ENCODE measurements around the gene ACOT9.
"Not testable (repeated sequence)": the region's sequence is repeated elsewhere in the genome, so short reads cannot be mapped to it uniquely, and the experiment has no call there.

The ACOT9 gene

DNA sequence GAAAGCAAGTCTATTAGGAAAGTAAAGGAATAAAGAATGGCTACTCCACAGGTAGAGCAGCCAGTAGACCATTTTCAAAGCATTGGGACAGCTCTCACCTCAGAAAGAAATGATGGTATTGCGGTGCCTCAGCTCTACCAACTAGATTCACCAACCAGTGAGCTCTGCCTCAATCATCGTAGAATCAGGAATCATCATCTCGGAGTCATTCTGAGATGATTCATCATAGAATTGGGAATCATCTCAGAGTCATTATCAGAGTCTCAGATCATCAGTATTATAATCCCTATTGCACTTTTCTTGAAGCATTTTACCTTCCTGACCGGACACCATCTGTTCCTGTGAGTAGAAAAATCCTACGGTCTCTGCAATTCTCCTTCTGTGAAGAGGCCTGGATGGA is 22.4 kb upstream of the ACOT9 start:
- DNase-seq: no peak

DNA sequence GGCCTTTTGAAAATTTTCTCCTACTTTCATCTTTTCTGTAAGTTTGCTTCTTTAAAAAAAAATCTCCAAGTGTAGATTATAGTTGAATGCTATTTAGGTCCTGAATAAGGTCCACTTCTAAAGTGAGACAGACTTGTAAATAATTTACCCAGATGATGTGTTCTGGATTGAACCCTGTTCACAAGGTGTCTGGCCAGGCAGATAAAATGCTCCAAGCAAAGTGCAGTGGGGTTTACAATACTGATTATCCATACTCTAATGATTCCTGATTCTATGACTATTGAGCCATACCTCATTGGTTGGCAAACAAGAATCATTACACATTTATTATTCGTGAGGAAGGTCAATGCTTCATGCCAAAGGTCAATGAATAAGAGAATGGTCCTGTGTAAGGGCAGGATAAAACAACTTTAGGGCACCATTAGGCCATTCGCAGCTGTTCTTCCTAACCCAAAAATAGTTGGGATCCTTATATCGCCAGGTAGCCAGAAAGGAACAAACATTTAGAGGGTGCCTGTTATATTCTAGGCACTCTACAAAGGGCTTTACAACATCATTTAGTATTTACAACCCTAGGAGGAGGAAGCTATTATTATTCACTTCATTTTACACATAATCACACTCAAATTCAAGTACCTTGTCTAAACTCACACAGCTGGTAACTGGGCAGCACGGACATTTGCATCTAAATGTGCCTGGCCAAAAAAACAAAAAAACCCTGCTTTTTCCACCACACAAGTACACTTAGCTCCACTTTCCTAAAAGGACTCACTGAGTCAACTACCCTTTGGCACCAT is 21.3 kb upstream of the ACOT9 start:
- no peak for DNase-seq

GRCh38 chrX:23759821-23760220 is 16.7 kb upstream of the ACOT9 start:
- DNase-seq: no peak

GRCh38 chrX:23756165-23756564 is 13.1 kb upstream of the ACOT9 start:
- peak; percentile 48 to 60 for DNase-seq

DNA sequence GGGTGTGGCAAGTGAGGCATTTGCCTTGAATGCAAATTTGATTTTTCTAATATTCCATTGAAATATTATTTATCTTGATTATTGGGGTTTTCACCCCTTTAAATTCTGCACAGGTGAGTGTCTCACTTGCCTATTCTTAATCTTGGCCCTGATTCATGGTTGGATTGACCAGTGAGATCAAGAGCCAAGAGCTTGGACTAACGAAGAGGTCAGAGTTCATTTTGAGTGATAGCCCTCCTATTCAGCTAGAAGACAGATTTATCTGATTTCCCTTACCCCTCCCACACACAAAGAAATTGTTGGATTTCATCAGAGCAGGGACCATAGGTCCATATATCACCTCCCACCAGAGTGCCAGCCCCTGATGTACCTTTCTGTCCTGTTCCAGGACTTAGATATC is 11.6 kb upstream of the ACOT9 start:
- DNase-seq: no peak

DNA sequence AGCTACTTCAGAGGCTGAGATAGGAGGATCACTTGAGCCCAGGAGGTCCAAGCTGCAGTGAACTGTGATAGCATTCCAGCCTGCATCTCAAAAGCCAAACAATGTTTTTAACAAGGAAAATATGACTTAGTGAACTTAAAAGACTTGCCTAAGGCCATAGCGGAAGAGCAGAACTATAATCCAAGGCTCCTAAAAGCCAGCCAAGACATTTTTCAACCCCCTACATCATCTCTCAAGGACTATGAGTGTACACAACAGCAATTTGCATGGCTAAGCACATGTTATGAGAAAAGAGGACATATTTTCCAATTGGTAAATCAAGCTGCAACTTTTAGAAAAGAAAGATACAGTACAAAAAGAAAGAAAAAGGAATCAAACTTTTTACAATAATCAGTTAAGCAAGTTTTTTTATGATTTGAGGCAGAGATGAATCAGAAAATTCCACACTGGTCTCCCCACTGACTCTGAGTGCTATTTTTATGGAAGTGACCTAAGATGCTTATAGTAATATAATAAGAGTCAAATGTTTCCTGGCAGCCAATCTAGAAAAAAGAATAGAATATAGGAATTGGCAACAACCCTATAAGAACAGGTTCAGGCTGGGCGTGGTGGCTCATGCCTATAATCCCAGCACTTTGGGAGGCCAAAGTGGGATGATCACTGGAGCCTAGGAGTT is 9.8 kb upstream of the ACOT9 start:
- no peak for DNase-seq

GRCh38 chrX:23749576-23749975 is 6.5 kb upstream of the ACOT9 start:
- no peak for DNase-seq

DNA sequence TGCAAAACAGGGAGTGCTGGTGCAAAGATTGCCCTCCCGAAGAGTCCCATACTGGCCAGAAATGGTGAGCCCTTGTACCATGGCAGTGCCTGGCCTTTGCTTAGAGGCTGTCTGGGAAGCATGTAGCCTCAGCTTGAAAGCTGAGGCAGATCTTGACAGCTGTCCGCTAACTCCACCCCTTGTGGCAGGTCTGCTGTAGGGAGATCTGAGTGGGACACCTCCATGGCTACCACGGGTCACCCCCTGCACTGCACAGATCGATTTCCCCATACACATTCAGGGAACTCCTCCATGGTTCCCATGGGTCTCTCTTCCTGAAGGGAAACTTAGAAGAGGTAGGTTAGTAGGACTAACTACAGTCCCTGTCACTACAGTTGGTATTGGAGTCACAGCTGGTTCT is 6.1 kb upstream of the ACOT9 start:
- DNase-seq: no peak

- DNase-seq: no peak
Observed at GRCh38 chrX:23745786-23746185, 2.7 kb upstream of the ACOT9 start.

GRCh38 chrX:23743623-23743971 is 521 bp upstream of the ACOT9 start:
- not testable (repeated sequence) for DNase-seq

DNA sequence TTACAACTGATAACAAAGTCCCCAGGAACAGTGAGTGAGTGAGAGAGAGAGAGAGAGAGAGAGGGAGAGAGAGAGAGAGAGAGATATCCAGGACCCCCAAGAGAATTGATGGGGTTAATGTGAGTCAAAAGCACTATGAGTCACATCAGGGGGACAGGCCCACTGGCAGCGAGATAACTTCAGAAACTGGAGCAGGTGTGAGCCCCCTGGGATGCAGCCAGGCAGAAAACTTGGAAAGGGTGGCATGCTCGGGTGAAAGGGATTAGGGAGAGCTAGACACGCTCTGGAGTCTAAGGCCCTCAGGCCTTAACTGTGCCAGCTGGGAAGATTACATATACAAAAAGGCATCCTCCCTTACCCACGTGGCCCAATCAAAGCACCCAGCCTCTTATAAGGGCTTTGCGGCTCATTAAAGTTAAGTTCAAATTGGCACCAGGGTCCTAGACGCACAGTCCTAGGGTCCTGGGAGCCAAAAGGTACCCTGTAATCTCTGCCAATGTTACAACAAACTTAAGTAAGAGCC is 841 bp downstream of the ACOT9 start:
- peak in 1 of 2 donors; percentile 16 for DNase-seq

DNA sequence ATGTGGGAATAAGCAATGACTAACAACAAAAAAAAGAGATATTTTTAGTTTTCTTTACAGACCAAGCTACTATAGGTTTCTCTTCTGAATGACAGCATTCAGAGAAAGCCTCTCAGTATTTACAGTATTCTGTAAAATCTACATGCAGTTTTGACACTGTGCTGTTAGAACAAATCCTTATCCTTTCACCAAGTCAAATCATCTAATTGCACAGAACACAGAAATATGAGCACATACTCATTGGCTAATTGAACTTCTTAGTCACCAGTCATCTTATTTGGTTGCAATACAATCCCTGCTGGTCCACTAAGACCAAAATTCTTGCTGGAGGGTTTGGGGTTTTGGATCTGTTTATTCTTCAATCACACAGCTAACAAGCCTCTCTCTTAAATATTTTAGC is 5.7 kb downstream of the ACOT9 start:
- no peak for DNase-seq

DNA sequence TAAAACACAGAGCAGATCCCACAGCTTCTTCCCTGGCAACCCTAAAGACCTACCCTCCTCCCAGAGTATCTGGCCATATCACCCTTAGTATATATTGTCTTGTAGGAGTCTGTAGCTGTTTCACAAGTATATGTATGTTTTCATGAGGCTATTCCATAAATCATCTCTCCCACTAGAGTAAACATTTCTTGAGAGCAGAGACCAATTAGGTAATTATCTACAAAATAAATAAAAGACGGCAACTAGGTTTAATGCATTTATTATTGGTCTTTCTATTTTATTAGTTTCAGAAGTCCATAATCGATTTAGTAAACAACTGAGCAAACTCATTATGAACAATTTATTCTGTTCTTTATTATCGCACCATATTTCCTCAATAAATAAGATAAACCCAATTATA is 7.0 kb downstream of the ACOT9 start:
- no peak for DNase-seq

- no peak for DNase-seq
Observed at GRCh38 chrX:23732704-23733103, 10.4 kb downstream of the ACOT9 start.

DNA sequence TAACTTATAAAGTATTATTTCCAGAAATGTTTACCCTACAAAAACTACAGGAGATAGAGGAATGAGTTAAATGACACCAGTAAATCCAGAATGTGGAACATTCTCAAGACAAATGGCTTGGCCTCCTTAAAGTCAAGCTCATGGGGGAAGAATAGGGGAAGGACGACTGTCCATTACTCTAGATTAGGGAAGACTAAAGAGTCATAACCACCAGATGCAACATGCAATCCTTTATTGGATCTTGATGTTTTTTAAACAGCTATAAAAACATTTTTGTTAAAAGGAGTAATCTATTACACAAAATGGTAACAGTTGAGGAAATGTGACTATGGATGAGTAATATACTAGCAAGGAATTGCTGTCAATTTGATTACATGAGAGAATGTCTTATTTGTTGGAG is 11.1 kb downstream of the ACOT9 start:
- no peak for DNase-seq

- DNase-seq: no peak
Observed at GRCh38 chrX:23729214-23729613, 13.9 kb downstream of the ACOT9 start.

GRCh38 chrX:23727206-23727605 is 15.9 kb downstream of the ACOT9 start:
- no peak for DNase-seq

GRCh38 chrX:23726191-23726590 is 16.9 kb downstream of the ACOT9 start:
- DNase-seq: no peak

- DNase-seq: no peak
Observed at GRCh38 chrX:23720117-23720677, 22.9 kb downstream of the ACOT9 start.

- no peak for DNase-seq
Observed at GRCh38 chrX:23705235-23705634, 37.8 kb downstream of the ACOT9 start.

DNA sequence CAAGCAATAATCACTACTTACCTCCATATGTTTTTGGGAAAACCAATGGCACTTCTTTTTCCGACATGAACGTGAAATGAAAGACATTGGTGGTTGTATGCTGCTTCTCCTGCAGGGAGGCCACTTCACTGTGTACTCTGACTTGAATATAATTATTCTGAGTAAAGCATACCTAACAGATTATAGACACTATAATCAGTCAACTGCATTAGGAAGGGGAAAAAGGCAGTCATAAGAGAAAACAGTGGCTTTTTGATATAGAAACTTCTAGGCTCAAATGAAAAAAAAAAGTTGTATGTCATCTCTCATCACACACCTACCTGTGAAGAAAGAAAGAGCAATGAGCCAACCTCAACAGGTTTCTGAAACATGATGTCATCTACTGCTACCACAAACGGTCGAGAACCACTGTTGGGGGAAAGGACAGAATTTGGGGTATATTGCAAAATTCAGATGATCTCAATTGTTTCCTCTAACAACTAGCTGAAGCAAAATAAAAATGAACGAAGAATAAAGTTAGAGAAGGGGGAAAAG is 38.3 kb downstream of the ACOT9 start:
- no peak for DNase-seq

- no peak for DNase-seq
Observed at GRCh38 chrX:23699636-23700194, 43.4 kb downstream of the ACOT9 start.

DNA sequence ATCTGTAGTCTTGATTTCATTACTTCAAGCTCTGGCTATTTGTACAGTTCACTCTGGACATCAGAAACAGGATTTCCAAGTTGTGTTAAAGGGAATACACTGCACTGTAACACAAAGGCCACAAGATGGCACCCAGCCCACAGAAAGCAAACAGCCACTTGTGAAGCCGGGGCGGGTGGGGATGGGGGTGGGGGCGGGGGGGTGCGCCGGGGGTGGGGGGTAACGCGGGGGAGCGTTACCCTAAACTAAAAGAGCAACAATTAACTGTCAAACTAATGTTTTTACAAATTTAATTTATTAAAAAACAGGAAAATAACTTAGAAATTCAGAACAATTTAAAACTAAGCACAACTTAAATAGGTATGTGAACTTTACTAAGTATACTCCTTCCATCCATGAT is 48.5 kb downstream of the ACOT9 start:
- peak; percentile 32 to 35 for DNase-seq

- no peak for DNase-seq
Observed at GRCh38 chrX:23692166-23692565, 50.9 kb downstream of the ACOT9 start.

Measured in stimulated activated CD4-positive, alpha-beta T cell treated with anti-CD3 and anti-CD28 coated beads, Interleukin-2, amount 100 ng/mL, for 24 hours (primary cell).